ENCODE measurements around the gene TUBA4B. TPM values are rescaled to one million over a fixed set of nuclear protein-coding genes. Genes with fewer than 3 reads are reported as not detected.

The TUBA4B gene
- total RNA-seq, 1 experiment from 2014 or later, result not detected

- in situ Hi-C loops (cut with HindIII; ENCODE audit: low sequenced_read_pairs), result no loop called here
- no peak for DNase-seq (ENCODE audit: low spot score)
Observed at GRCh38 chr2:219218217-219218731, 34.8 kb upstream of the TUBA4B start.

GRCh38 chr2:219218732-219219701 is 34.0 kb upstream of the TUBA4B start, which contains the start of gene ABCB6:
Gene ABCB6, minus strand, starts transcription at chr2:219218958. Its CDS starts 285 bp downstream, at chr2:219218673.
- DNase-seq (ENCODE audit: low spot score), result peak; percentile 93
- in situ Hi-C loops (cut with HindIII; ENCODE audit: low sequenced_read_pairs), result no loop called here

GRCh38 chr2:219219784-219220532 is 33.1 kb upstream of the TUBA4B start:
- DNase-seq (ENCODE audit: low spot score), result no peak
- in situ Hi-C loops (cut with HindIII; ENCODE audit: low sequenced_read_pairs), result no loop called here

- in situ Hi-C loops (cut with HindIII; ENCODE audit: low sequenced_read_pairs), result no loop called here
- DNase-seq (ENCODE audit: low spot score), result no peak
Observed at GRCh38 chr2:219220652-219221402, 32.2 kb upstream of the TUBA4B start.

GRCh38 chr2:219221957-219222518 is 31.0 kb upstream of the TUBA4B start:
- no peak for DNase-seq (ENCODE audit: low spot score)
- in situ Hi-C loops (cut with HindIII; ENCODE audit: low sequenced_read_pairs), result no loop called here

GRCh38 chr2:219223831-219224610 is 29.0 kb upstream of the TUBA4B start:
- DNase-seq (ENCODE audit: low spot score), result no peak
- in situ Hi-C loops (cut with HindIII; ENCODE audit: low sequenced_read_pairs), result no loop called here

- no peak for DNase-seq (ENCODE audit: low spot score)
- in situ Hi-C loops (cut with HindIII; ENCODE audit: low sequenced_read_pairs), result no loop called here
Observed at GRCh38 chr2:219225350-219225749, 27.7 kb upstream of the TUBA4B start.

GRCh38 chr2:219228041-219228910 is 24.8 kb upstream of the TUBA4B start:
- no peak for DNase-seq (ENCODE audit: low spot score)
- in situ Hi-C loops (cut with HindIII; ENCODE audit: low sequenced_read_pairs), result no loop called here

- DNase-seq (ENCODE audit: low spot score), result no peak
- in situ Hi-C loops (cut with HindIII; ENCODE audit: low sequenced_read_pairs), result no loop called here
Observed at GRCh38 chr2:219228911-219229304, 24.1 kb upstream of the TUBA4B start.

- in situ Hi-C loops (cut with HindIII; ENCODE audit: low sequenced_read_pairs), result no loop called here
- DNase-seq (ENCODE audit: low spot score), result peak; percentile 99
Observed at GRCh38 chr2:219229305-219230058, 23.6 kb upstream of the TUBA4B start, which contains the start of the genes ANKZF1 and ATG9A. Gene ANKZF1, plus strand, starts transcription at chr2:219229806. Its CDS starts 452 bp downstream, at chr2:219230258. Gene ATG9A, minus strand, starts transcription at chr2:219229636. Its CDS starts 1,612 bp downstream, at chr2:219228024.

GRCh38 chr2:219230059-219230540 is 22.9 kb upstream of the TUBA4B start:
- in situ Hi-C loops (cut with HindIII; ENCODE audit: low sequenced_read_pairs), result no loop called here
- DNase-seq (ENCODE audit: low spot score), result no peak

GRCh38 chr2:219234331-219234730 is 18.7 kb upstream of the TUBA4B start:
- in situ Hi-C loops (cut with HindIII; ENCODE audit: low sequenced_read_pairs), result no loop called here
- DNase-seq (ENCODE audit: low spot score), result no peak

- in situ Hi-C loops (cut with HindIII; ENCODE audit: low sequenced_read_pairs), result no loop called here
- no peak for DNase-seq (ENCODE audit: low spot score)
Observed at GRCh38 chr2:219243291-219243761, 9.7 kb upstream of the TUBA4B start.

- no peak for DNase-seq (ENCODE audit: low spot score)
- in situ Hi-C loops (cut with HindIII; ENCODE audit: low sequenced_read_pairs), result no loop called here
Observed at GRCh38 chr2:219244789-219245147, 8.3 kb upstream of the TUBA4B start.

- DNase-seq (ENCODE audit: low spot score), result peak; percentile 92
- in situ Hi-C loops (cut with HindIII; ENCODE audit: low sequenced_read_pairs), result no loop called here
Observed at GRCh38 chr2:219245148-219245898, 7.7 kb upstream of the TUBA4B start, which contains the start of the genes GLB1L and STK16. Gene GLB1L, minus strand, starts transcription at chr2:219245444. Its CDS starts 1,871 bp downstream, at chr2:219243573. Gene STK16, plus strand, starts transcription at chr2:219245479. Its CDS starts 521 bp downstream, at chr2:219246000.

All from G401 (cell line).